Esophagus muscularis mucosa (tissue), 4 donors: ENCODE measurements around the gene SEPHS1.

Source experiments
- EP300 ChIP-seq: sonication (generic); formaldehyde crosslinking; IDR thresholded peaks from one replicate; pipeline ENCODE4 v1.6.1; 2017; ENCODE audit warnings: antibody characterized with exemption
- POLR2A ChIP-seq: fragments of 450-650 bp; IDR thresholded peaks from one replicate; pipeline ENCODE4 v1.6.1; 2017; ENCODE audit warnings: antibody characterized with exemption, moderate library complexity, mild to moderate bottlenecking, low read depth
- POLR2AphosphoS5 ChIP-seq, 2 donors: sonication (generic); formaldehyde crosslinking; IDR thresholded peaks; one replicate each; pipeline ENCODE4 v1.6.1; 2017; ENCODE audit warnings: antibody characterized with exemption in 2 of 2
- TF ChIP-seq, protein P1 (sequence below), 3 experiments: fragments of 200-600 bp in 2 of 3; fragments of 450-650 bp in 1 of 3; sonication (generic) in 2 of 3; IDR thresholded peaks; one replicate each; pipeline ENCODE4 v1.5.1; 2017 to 2019; ENCODE audit warnings: antibody characterized with exemption in 3 of 3, mild to moderate bottlenecking in 2 of 3, moderate library complexity in 1 of 3

DNA sequence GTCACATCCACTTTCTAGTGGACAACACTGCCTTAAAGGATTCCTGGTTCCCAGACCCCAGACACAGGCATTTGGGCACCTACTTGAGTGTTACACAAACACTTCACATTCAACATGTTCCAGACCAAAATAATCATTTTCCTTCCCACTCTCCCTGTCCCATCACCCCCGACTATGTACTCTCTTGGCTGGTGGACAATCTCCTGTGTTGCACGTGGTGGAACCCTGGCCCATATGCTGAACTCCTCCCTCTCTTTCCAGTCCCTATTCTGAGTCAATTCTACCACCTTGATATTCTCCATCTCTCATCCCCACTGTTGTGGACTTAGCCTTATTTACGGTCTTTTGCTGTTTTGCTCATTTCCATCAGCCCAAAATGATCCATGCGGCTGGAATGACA, 8.3 kb upstream of the SEPHS1 start:
- TF ChIP-seq POLR2A, result no peak
- TF ChIP-seq, protein P1, sequence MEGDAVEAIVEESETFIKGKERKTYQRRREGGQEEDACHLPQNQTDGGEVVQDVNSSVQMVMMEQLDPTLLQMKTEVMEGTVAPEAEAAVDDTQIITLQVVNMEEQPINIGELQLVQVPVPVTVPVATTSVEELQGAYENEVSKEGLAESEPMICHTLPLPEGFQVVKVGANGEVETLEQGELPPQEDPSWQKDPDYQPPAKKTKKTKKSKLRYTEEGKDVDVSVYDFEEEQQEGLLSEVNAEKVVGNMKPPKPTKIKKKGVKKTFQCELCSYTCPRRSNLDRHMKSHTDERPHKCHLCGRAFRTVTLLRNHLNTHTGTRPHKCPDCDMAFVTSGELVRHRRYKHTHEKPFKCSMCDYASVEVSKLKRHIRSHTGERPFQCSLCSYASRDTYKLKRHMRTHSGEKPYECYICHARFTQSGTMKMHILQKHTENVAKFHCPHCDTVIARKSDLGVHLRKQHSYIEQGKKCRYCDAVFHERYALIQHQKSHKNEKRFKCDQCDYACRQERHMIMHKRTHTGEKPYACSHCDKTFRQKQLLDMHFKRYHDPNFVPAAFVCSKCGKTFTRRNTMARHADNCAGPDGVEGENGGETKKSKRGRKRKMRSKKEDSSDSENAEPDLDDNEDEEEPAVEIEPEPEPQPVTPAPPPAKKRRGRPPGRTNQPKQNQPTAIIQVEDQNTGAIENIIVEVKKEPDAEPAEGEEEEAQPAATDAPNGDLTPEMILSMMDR (IDR thresholded peaks at IDR 0.05), result no peak
- no peak for TF ChIP-seq POLR2AphosphoS5 (IDR thresholded peaks at IDR 0.05)
- no peak for TF ChIP-seq EP300
